Sigmoid colon (tissue), 4 donors: ENCODE measurements around the gene SCAP.

Source experiments
- EP300 ChIP-seq, 4 donors: sonication (generic); formaldehyde crosslinking; IDR thresholded peaks; one replicate each; pipeline ENCODE4 v1.6.1; 2017; ENCODE audit warnings: antibody characterized with exemption in 4 of 4
- POLR2A ChIP-seq, 2 donors: fragments of 450-650 bp; IDR thresholded peaks; one replicate each; pipeline ENCODE4 v1.6.1; 2016; ENCODE audit warnings: antibody characterized with exemption in 2 of 2, mild to moderate bottlenecking in 2 of 2, moderate library complexity in 2 of 2
- POLR2AphosphoS5 ChIP-seq, 4 donors: sonication (generic); formaldehyde crosslinking; IDR thresholded peaks; one replicate each; pipeline ENCODE4 v1.6.1; 2017; ENCODE audit warnings: antibody characterized with exemption in 4 of 4
- TF ChIP-seq, protein P1 (sequence below), 4 experiments: fragments of 450-650 bp in 3 of 4; fragments of 200-600 bp in 1 of 4; IDR thresholded peaks; one replicate each; pipeline ENCODE4 v1.5.1; 2016 to 2019; ENCODE audit warnings: antibody characterized with exemption in 4 of 4, mild to moderate bottlenecking in 3 of 4, moderate library complexity in 2 of 4

- TF ChIP-seq, protein P1, sequence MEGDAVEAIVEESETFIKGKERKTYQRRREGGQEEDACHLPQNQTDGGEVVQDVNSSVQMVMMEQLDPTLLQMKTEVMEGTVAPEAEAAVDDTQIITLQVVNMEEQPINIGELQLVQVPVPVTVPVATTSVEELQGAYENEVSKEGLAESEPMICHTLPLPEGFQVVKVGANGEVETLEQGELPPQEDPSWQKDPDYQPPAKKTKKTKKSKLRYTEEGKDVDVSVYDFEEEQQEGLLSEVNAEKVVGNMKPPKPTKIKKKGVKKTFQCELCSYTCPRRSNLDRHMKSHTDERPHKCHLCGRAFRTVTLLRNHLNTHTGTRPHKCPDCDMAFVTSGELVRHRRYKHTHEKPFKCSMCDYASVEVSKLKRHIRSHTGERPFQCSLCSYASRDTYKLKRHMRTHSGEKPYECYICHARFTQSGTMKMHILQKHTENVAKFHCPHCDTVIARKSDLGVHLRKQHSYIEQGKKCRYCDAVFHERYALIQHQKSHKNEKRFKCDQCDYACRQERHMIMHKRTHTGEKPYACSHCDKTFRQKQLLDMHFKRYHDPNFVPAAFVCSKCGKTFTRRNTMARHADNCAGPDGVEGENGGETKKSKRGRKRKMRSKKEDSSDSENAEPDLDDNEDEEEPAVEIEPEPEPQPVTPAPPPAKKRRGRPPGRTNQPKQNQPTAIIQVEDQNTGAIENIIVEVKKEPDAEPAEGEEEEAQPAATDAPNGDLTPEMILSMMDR (IDR thresholded peaks at IDR 0.05), result peak in 1 of 4 experiments; percentile 38
- TF ChIP-seq EP300 (IDR thresholded peaks at IDR 0.05) (no peak), POLR2A (IDR thresholded peaks at IDR 0.05) (no peak), POLR2AphosphoS5 (IDR thresholded peaks at IDR 0.05) (no peak)
Observed at GRCh38 chr3:47370887-47371697, 104.6 kb downstream of the SCAP start.
